PFSK-1 (cell line): ENCODE data around the gene GALNT14. TPM values are rescaled to one million over a fixed set of nuclear protein-coding genes. Genes with fewer than 3 reads are reported as not detected.

ENCODE experiments used
- FOXP2 ChIP-seq: optimal IDR thresholded peaks from 2 replicates; pipeline ENCODE3; 2011; ENCODE audit warnings: borderline replicate concordance, control low read depth, inconsistent platforms; ENCODE audit not compliant: insufficient read depth; ENCODE audit errors: extremely low read length, extremely low read depth
- POLR2AphosphoS5 ChIP-seq: IDR thresholded peaks from 2 replicates; pipeline ENCODE4 v1.6.1; 2012; ENCODE audit warnings: low read depth, mild to moderate bottlenecking, control low read depth, low read length, moderate library complexity
- REST ChIP-seq, 2 experiments: IDR thresholded peaks; 2 replicates each; pipeline versions ENCODE4 v1.6.1 to v1.8.0; 2011 to 2012; ENCODE audit warnings: low read depth in 2 of 2, low read length in 2 of 2, control low read depth in 1 of 2, inconsistent platforms in 1 of 2, mild to moderate bottlenecking in 1 of 2, moderate library complexity in 1 of 2; ENCODE audit not compliant: insufficient read depth in 1 of 2
- SIN3A ChIP-seq: IDR thresholded peaks from 2 replicates; pipeline ENCODE4 v1.6.1; 2012; ENCODE audit warnings: mild to moderate bottlenecking, low read length, moderate library complexity, borderline replicate concordance; ENCODE audit not compliant: insufficient read depth
- TAF1 ChIP-seq: IDR thresholded peaks from 2 replicates; pipeline ENCODE4 v1.6.1; 2012; ENCODE audit warnings: low read length, control low read depth, borderline replicate concordance; ENCODE audit not compliant: insufficient read depth
- polyA plus RNA-seq: library from polyadenylated mRNA; unstranded; fragments of >200 nt; gene quantifications from one replicate; pipeline ENCODE4 v1.2.1, GENCODE V29; 2012; ENCODE audit warnings: low read depth, missing spikeins; ENCODE audit not compliant: insufficient read length

Gene GALNT14
- not detected for polyA plus RNA-seq

GRCh38 chr2:31138037-31138962, at the start of gene GALNT14:
TSS of gene GALNT14 (minus strand) at chr2:31138440. CDS start at chr2:31138086, 354 bp downstream.
- no peak for TF ChIP-seq SIN3A
- TF ChIP-seq FOXP2 = no peak
- no peak for TF ChIP-seq REST (IDR thresholded peaks at IDR 0.05; ENCODE audit: insufficient read depth in 1 of 2, low read depth in 2 of 2, low read length in 2 of 2)
- no peak for TF ChIP-seq TAF1
- TF ChIP-seq POLR2AphosphoS5 = no peak

- TF ChIP-seq REST (IDR thresholded peaks at IDR 0.05; ENCODE audit: insufficient read depth in 1 of 2, low read depth in 2 of 2, low read length in 2 of 2) (no peak), TAF1 (no peak), POLR2AphosphoS5 (no peak), SIN3A (no peak), FOXP2 (no peak)
These were observed 48.9 kb upstream of the GALNT14 start for GRCh38 chr2:31187166-31187565.

GRCh38 chr2:31176742-31177141, 38.5 kb upstream of the GALNT14 start:
- no peak for TF ChIP-seq FOXP2

- TF ChIP-seq REST (IDR thresholded peaks at IDR 0.05; ENCODE audit: insufficient read depth in 1 of 2, low read depth in 2 of 2, low read length in 2 of 2) = no peak
- no peak for TF ChIP-seq TAF1
- no peak for TF ChIP-seq SIN3A
- TF ChIP-seq POLR2AphosphoS5 = no peak
- TF ChIP-seq FOXP2 = no peak
These were observed 32.9 kb upstream of the GALNT14 start for GRCh38 chr2:31171142-31171541.

GRCh38 chr2:31170071-31170698, 31.9 kb upstream of the GALNT14 start:
- no peak for TF ChIP-seq FOXP2
- TF ChIP-seq POLR2AphosphoS5 = no peak
- TF ChIP-seq SIN3A = no peak
- no peak for TF ChIP-seq TAF1

- no peak for TF ChIP-seq FOXP2
- TF ChIP-seq POLR2AphosphoS5 = no peak
- no peak for TF ChIP-seq SIN3A
- TF ChIP-seq TAF1 = no peak
- no peak for TF ChIP-seq REST (IDR thresholded peaks at IDR 0.05; ENCODE audit: insufficient read depth in 1 of 2, low read depth in 2 of 2, low read length in 2 of 2)
These were observed 30.1 kb upstream of the GALNT14 start for GRCh38 chr2:31168291-31168690.
